Loucy (cell line): Measurements from ENCODE around the gene XPNPEP2.

Experiments used
- H2AFZ ChIP-seq: fragments of 200-600 bp; sonication (generic); 2 replicates; pipeline ENCODE4 v1.6.0; 2016; ENCODE audit warnings: antibody characterized with exemption, mild to moderate bottlenecking, low read length, moderate library complexity
- H3F3A ChIP-seq: fragments of 200-600 bp; 2 replicates; pipeline ENCODE4 v1.6.0; 2016; ENCODE audit warnings: antibody characterized with exemption, low read depth, mild to moderate bottlenecking
- H3K27me3 ChIP-seq: fragments of 200-600 bp; sonication (generic); 2 replicates; pipeline ENCODE4 v1.6.1; 2014; ENCODE audit warnings: low read length, mild to moderate bottlenecking; ENCODE audit not compliant: insufficient read depth, poor library complexity, severe bottlenecking
- H3K36me3 ChIP-seq: fragments of 200-600 bp; sonication (generic); 2 replicates; pipeline ENCODE4 v1.6.1; 2016; ENCODE audit warnings: low read length; ENCODE audit not compliant: insufficient read depth
- H3K4me1 ChIP-seq: fragments of 200-600 bp; sonication (generic); 2 replicates; pipeline ENCODE4 v1.5.1; 2014; ENCODE audit warnings: low read length, mild to moderate bottlenecking; ENCODE audit not compliant: insufficient read depth, poor library complexity, severe bottlenecking
- H3K4me2 ChIP-seq: fragments of 200-600 bp; sonication (generic); 2 replicates; pipeline ENCODE4 v1.6.0; 2014; ENCODE audit warnings: antibody characterized with exemption, low read length, low read depth, mild to moderate bottlenecking; ENCODE audit not compliant: poor library complexity, severe bottlenecking
- H3K4me3 ChIP-seq: fragments of 200-600 bp; sonication (generic); 2 replicates; pipeline ENCODE4 v1.5.1; 2014; ENCODE audit warnings: low read length, mild to moderate bottlenecking, mixed read lengths; ENCODE audit not compliant: poor library complexity, severe bottlenecking
- H3K79me2 ChIP-seq: fragments of 200-600 bp; sonication (generic); 2 replicates; pipeline ENCODE4 v1.6.1; 2014; ENCODE audit warnings: low read length; ENCODE audit not compliant: insufficient read depth
- H3K9ac ChIP-seq: fragments of 200-600 bp; sonication (generic); 2 replicates; pipeline ENCODE4 v1.6.0; 2014; ENCODE audit warnings: mild to moderate bottlenecking, low read depth, low read length, moderate library complexity; ENCODE audit not compliant: poor library complexity, severe bottlenecking
- H3K9me2 ChIP-seq: fragments of 200-600 bp; sonication (generic); replicated peaks from 2 replicates; pipeline ENCODE4 v1.6.1; 2016; ENCODE audit warnings: low read depth, low read length, mixed read lengths
- H3K9me3 ChIP-seq: fragments of 200-600 bp; sonication (generic); 2 replicates; pipeline ENCODE4 v1.6.1; 2014; ENCODE audit warnings: mild to moderate bottlenecking, antibody characterized with exemption, low read length, low read depth; ENCODE audit not compliant: insufficient read depth
- H4K20me1 ChIP-seq: fragments of 200-600 bp; sonication (generic); 2 replicates; pipeline ENCODE4 v1.6.0; 2014; ENCODE audit warnings: antibody characterized with exemption, low read length, mild to moderate bottlenecking; ENCODE audit not compliant: insufficient read depth, poor library complexity, severe bottlenecking
- EZH2phosphoT487 ChIP-seq: fragments of 200-600 bp; IDR thresholded peaks from 2 replicates; pipeline ENCODE4 v1.6.1; 2018; ENCODE audit warnings: antibody characterized with exemption, mild to moderate bottlenecking, moderate library complexity, borderline replicate concordance
- TF ChIP-seq, protein P1 (sequence below): fragments of 200-600 bp; sonication (generic); conservative IDR thresholded peaks from 2 replicates; pipeline ENCODE4 v1.5.1; 2014; ENCODE audit warnings: mild to moderate bottlenecking, antibody characterized with exemption, low read length

XPNPEP2 gene

DNA sequence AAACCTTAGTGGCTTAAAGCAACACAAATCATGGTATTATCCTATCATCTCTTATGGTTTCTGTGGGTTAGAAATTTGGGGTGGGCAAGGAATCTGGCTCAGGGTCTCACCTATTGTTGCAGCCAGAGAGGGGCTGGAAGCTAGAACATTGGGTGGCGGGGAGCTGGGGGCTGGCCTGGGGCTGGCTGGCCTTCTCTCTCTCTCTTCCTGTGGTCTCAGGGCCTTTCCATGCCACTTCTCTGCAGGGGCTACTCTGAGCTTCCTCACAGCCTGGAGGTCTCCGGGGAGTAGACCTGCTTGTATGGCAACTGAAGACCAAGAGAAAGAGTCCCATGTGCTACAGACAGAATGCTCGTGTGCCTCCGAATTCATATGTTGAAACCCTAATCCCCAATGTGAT, 10.7 kb upstream of the XPNPEP2 start:
- no peaks in the 10 kb centered on the region for H3K36me3 ChIP-seq
- H3K4me2 ChIP-seq, result no peak overlapping the region
- H3K4me3 ChIP-seq, result no peak overlapping the region
- TF ChIP-seq, protein P1, sequence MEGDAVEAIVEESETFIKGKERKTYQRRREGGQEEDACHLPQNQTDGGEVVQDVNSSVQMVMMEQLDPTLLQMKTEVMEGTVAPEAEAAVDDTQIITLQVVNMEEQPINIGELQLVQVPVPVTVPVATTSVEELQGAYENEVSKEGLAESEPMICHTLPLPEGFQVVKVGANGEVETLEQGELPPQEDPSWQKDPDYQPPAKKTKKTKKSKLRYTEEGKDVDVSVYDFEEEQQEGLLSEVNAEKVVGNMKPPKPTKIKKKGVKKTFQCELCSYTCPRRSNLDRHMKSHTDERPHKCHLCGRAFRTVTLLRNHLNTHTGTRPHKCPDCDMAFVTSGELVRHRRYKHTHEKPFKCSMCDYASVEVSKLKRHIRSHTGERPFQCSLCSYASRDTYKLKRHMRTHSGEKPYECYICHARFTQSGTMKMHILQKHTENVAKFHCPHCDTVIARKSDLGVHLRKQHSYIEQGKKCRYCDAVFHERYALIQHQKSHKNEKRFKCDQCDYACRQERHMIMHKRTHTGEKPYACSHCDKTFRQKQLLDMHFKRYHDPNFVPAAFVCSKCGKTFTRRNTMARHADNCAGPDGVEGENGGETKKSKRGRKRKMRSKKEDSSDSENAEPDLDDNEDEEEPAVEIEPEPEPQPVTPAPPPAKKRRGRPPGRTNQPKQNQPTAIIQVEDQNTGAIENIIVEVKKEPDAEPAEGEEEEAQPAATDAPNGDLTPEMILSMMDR, result no peak
- TF ChIP-seq EZH2phosphoT487, result no peak
- no peaks in the 10 kb centered on the region for H3K9me2 ChIP-seq
- H3K79me2 ChIP-seq, result no peaks in the 10 kb centered on the region
- no peaks in the 10 kb centered on the region for H3K27me3 ChIP-seq
- no peaks in the 10 kb centered on the region for H3F3A ChIP-seq
- H2AFZ ChIP-seq, result no peak overlapping the region
- H3K4me1 ChIP-seq, result no peaks in the 10 kb centered on the region
- H4K20me1 ChIP-seq, result no peaks in the 10 kb centered on the region
- no peak overlapping the region for H3K9ac ChIP-seq
- H3K9me3 ChIP-seq, result no peaks in the 10 kb centered on the region

DNA sequence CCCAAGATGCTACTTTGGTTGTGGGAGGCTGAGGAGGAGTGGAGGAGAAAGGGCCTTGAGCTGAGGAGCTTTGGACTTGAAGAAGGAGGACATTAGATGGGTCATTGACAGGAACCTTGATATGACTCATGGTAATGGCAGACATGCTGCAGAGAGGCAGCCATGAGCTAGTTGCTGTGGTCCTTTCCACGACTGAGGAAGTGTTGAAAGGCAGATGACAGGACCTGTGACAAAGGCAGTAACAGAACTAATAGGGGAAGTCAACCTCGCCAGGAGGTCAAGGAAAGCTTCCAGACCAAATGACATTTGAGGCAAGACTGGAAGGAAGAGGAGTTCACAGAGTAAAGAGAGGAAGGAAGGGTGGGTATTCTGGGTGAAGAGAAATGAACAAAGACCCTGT, 7.6 kb upstream of the XPNPEP2 start:
- H3K4me1 ChIP-seq, result no peaks in the 10 kb centered on the region
- H3K4me2 ChIP-seq, result no peak overlapping the region
- no peaks in the 10 kb centered on the region for H3K9me3 ChIP-seq
- no peaks in the 10 kb centered on the region for H4K20me1 ChIP-seq
- no peaks in the 10 kb centered on the region for H3F3A ChIP-seq
- TF ChIP-seq, protein P1, result no peak
- TF ChIP-seq EZH2phosphoT487, result no peak
- H3K79me2 ChIP-seq, result no peaks in the 10 kb centered on the region
- H3K4me3 ChIP-seq, result no peak overlapping the region
- no peaks in the 10 kb centered on the region for H3K9me2 ChIP-seq
- no peaks in the 10 kb centered on the region for H3K27me3 ChIP-seq
- H3K36me3 ChIP-seq, result no peaks in the 10 kb centered on the region
- H3K9ac ChIP-seq, result no peak overlapping the region
- H2AFZ ChIP-seq, result no peak overlapping the region

DNA sequence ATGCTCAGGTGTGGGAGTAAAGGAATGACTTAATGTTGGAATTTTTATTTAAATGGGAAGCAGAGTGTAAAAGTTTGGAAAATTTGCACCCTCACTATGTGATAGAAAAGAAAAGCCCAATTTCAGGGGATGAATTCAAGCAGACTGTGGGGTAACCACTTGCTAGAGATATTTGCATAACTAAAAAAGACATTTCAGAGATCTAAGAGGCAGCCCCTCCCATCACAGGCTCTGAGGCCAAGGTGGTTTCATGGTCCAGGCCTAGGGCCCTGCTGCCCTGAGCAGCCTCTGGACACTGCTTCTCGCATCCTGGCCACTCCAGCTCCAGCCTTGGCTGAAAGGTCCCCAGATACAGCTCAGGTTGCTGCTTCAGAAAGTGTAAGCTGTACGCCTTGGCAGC, 5.9 kb upstream of the XPNPEP2 start:
- H3K9me2 ChIP-seq, result no peaks in the 10 kb centered on the region
- no peaks in the 10 kb centered on the region for H4K20me1 ChIP-seq
- H3K79me2 ChIP-seq, result no peaks in the 10 kb centered on the region
- no peak overlapping the region for H3K9ac ChIP-seq
- H3K36me3 ChIP-seq, result no peaks in the 10 kb centered on the region
- H2AFZ ChIP-seq, result no peak overlapping the region
- no peaks in the 10 kb centered on the region for H3K9me3 ChIP-seq
- no peak overlapping the region for H3K4me3 ChIP-seq
- H3K4me1 ChIP-seq, result no peaks in the 10 kb centered on the region
- no peaks in the 10 kb centered on the region for H3K27me3 ChIP-seq
- no peak for TF ChIP-seq EZH2phosphoT487
- TF ChIP-seq, protein P1, result no peak
- H3K4me2 ChIP-seq, result no peak overlapping the region
- no peaks in the 10 kb centered on the region for H3F3A ChIP-seq
